ENCODE data around the gene PREPL. TPM values are rescaled to one million over a fixed set of nuclear protein-coding genes. Genes with fewer than 3 reads are reported as not detected.

PREPL gene
- total RNA-seq, 1 experiment from 2014 or later = 53.0 TPM

DNA sequence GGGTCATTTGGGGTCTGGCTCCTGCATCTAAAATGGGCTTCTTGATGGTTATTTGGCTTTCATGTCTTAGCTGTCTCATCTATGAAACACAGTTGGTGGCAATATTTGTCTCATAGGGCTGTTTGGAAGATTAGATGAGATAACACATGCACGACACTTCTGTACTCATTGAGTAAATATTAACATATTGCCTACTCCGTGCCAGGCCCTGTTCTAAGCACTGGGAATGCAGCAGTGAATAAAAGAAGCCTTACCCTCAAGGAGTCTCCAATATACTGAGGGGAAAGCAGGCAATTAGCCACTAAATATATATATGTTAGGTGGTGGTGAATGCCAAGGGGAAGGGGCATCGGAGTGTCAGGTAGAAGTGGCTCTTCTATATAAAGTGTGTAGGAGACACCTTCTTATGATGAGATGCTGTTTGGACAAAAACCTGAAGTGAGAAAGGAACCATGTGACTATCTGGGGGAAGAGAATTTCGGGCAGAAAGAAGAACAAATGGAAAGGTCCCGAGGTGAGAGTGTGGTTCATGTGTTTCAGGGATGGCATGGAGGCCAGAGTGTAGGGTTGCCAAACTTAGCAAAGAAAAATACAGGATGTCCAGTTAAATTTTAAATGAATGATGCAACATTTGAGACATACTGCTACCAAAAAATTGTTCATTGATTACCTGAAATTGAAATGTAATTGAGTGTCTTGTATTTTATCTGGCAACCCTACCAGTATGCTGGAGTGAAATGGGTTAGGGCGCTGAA lies 74.2 kb downstream of the PREPL start:
- Mint-ChIP-seq H3K27ac (ENCODE audit: low read depth, unreplicated experiment) (no peak overlapping the region), H3K4me3 (ENCODE audit: unreplicated experiment) (no peak overlapping the region), H3K36me3 (ENCODE audit: insufficient read depth, unreplicated experiment) (no peaks in the 10 kb centered on the region), H3K4me1 (ENCODE audit: insufficient read depth, unreplicated experiment) (peaks cover 17% of the 10 kb centered on the region), H3K27me3 (ENCODE audit: insufficient read depth, unreplicated experiment) (peaks cover 15% of the 10 kb centered on the region), H3K9me3 (ENCODE audit: unreplicated experiment) (no peaks in the 10 kb centered on the region)
- POLR2A ChIA-PET = no interaction called here
- no TSS peak for BruUV-seq (replicated peaks)
- DNase-seq (ENCODE audit: unreplicated experiment) = no peak
- TF ChIP-seq, protein P1, sequence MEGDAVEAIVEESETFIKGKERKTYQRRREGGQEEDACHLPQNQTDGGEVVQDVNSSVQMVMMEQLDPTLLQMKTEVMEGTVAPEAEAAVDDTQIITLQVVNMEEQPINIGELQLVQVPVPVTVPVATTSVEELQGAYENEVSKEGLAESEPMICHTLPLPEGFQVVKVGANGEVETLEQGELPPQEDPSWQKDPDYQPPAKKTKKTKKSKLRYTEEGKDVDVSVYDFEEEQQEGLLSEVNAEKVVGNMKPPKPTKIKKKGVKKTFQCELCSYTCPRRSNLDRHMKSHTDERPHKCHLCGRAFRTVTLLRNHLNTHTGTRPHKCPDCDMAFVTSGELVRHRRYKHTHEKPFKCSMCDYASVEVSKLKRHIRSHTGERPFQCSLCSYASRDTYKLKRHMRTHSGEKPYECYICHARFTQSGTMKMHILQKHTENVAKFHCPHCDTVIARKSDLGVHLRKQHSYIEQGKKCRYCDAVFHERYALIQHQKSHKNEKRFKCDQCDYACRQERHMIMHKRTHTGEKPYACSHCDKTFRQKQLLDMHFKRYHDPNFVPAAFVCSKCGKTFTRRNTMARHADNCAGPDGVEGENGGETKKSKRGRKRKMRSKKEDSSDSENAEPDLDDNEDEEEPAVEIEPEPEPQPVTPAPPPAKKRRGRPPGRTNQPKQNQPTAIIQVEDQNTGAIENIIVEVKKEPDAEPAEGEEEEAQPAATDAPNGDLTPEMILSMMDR (IDR thresholded peaks at IDR 0.05; ENCODE audit: unreplicated experiment) = no peak
- CTCF ChIA-PET = interaction anchor here (0.6 to 1.4 kb wide), 3 partner anchors 13 to 1207 kb away, joined by 3 read pairs; no protein-coding TSS in a partner anchor
- intact Hi-C loops (cut with micrococcal nuclease) = no loop called here

DNA sequence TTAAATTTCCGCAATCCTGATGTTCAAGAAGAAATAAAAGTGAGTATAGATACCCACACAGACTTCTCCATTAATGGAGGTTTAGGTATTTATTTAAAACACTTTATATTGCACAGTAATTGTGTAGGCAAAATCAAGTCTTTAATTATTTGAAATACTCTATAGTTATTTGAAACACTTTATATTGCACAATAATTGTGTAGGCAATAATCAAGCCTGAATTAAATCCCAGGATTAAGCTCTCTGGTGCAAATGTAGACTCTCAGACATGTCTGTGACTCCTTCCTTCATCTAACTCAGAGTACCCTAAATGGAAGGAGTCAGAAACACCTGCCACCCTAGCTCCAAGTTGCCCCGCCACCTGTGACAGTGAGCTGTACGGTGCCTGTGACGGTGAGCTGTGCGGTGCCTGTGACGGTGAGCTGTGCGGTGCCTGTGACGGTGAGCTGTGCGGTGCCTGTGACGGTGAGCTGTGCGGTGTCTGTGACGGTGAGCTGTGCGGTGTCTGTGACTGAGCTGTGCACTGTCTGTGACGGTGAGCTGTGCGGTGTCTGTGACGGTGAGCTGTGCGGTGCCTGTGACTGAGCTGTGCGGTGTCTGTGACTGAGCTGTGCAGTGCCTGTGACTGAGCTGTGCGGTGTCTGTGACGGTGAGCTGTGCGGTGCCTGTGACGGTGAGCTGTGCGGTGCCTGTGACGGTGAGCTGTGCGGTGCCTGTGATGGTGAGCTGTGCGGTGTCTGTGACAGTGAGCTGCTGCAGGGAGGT lies 75.0 kb downstream of the PREPL start:
- DNase-seq (ENCODE audit: unreplicated experiment) = no peak
- POLR2A ChIA-PET = no interaction called here
- Mint-ChIP-seq H3K4me3 (ENCODE audit: unreplicated experiment) (no peak overlapping the region), H3K36me3 (ENCODE audit: insufficient read depth, unreplicated experiment) (no peaks in the 10 kb centered on the region), H3K27me3 (ENCODE audit: insufficient read depth, unreplicated experiment) (peaks cover 19% of the 10 kb centered on the region), H3K9me3 (ENCODE audit: unreplicated experiment) (no peaks in the 10 kb centered on the region), H3K4me1 (ENCODE audit: insufficient read depth, unreplicated experiment) (peaks cover 14% of the 10 kb centered on the region), H3K27ac (ENCODE audit: low read depth, unreplicated experiment) (no peak overlapping the region)
- TF ChIP-seq, protein P1 (IDR thresholded peaks at IDR 0.05; ENCODE audit: unreplicated experiment) = no peak
- intact Hi-C loops (cut with micrococcal nuclease) = no loop called here
- CTCF ChIA-PET = interaction anchor here (0.6 kb wide), 2 partner anchors 14 to 1208 kb away, joined by 3 read pairs; no protein-coding TSS in a partner anchor
- BruUV-seq (replicated peaks) = no TSS peak

DNA sequence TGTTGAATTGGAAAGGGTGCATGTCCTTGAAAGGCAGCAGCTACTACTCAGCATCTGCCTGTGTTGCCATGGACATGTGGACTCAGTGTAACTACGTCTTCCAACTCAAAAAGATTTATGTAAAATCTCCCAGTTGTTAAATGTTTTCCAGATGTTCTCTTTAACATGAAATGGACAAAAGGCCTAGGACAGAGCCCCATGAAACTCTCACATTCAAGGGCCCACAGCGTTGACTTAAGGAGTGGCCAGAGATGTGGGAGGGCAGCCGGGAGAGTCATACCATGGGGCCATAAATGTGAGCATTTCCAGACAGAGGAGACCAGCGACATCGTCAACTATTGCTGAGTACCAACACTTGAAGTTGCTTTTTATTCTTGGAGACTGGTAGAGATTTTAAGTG lies 76.1 kb downstream of the PREPL start:
- no TSS peak for BruUV-seq (replicated peaks)
- TF ChIP-seq, protein P1 (IDR thresholded peaks at IDR 0.05; ENCODE audit: unreplicated experiment) = no peak
- Mint-ChIP-seq H3K9me3 (ENCODE audit: unreplicated experiment) (no peaks in the 10 kb centered on the region), H3K36me3 (ENCODE audit: insufficient read depth, unreplicated experiment) (peaks cover 7% of the 10 kb centered on the region), H3K27ac (ENCODE audit: low read depth, unreplicated experiment) (no peak overlapping the region), H3K4me1 (ENCODE audit: insufficient read depth, unreplicated experiment) (peaks cover 6% of the 10 kb centered on the region), H3K27me3 (ENCODE audit: insufficient read depth, unreplicated experiment) (peaks cover 19% of the 10 kb centered on the region), H3K4me3 (ENCODE audit: unreplicated experiment) (no peak overlapping the region)
- no peak for DNase-seq (ENCODE audit: unreplicated experiment)
- intact Hi-C loops (cut with micrococcal nuclease) = no loop called here
- ChIA-PET CTCF (no interaction called here), POLR2A (no interaction called here)

DNA sequence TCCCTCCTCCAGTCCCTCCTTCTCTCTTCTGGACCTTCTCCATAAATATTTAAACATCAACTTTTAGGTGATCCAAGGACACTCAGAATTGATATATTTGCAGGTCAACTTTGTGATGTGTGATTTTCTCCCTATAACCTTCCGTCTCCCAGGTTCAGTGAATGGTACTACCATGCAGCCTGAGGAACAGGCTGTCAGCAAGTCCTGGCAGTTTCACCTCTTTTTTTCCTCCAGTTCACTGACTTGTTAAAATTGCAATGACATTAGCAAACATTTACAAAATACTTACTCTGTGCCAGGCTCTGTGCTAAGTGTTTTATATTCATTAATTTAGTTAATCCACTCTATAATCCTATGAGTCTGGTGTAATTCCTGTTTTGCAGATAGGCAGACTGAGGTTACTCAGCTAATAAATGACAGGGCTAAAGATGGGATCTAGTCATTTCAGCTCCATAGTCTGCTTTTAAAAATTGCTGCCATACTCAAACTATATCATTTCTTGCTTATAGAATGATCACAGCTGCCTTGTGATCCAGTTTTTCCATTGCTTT lies 78.1 kb downstream of the PREPL start:
- Mint-ChIP-seq H3K27me3 (ENCODE audit: insufficient read depth, unreplicated experiment) (peaks cover 19% of the 10 kb centered on the region), H3K27ac (ENCODE audit: low read depth, unreplicated experiment) (no peak overlapping the region), H3K4me1 (ENCODE audit: insufficient read depth, unreplicated experiment) (peaks cover 6% of the 10 kb centered on the region), H3K36me3 (ENCODE audit: insufficient read depth, unreplicated experiment) (peaks cover 7% of the 10 kb centered on the region), H3K9me3 (ENCODE audit: unreplicated experiment) (no peaks in the 10 kb centered on the region), H3K4me3 (ENCODE audit: unreplicated experiment) (no peak overlapping the region)
- no TSS peak for BruUV-seq (replicated peaks)
- ChIA-PET POLR2A (no interaction called here), CTCF (no interaction called here)
- intact Hi-C loops (cut with micrococcal nuclease) = no loop called here
- DNase-seq (ENCODE audit: unreplicated experiment) = no peak
- TF ChIP-seq, protein P1 (IDR thresholded peaks at IDR 0.05; ENCODE audit: unreplicated experiment) = no peak
